SK-N-SH treated with all-trans-retinoic acid at 6 μM for 48 hours (cell line): ENCODE measurements around the gene RNF207.

Experiments
- ARNTL ChIP-seq: fragments of 450-650 bp; formaldehyde crosslinking; IDR thresholded peaks from 2 replicates; pipeline ENCODE4 v1.5.0; 2020; ENCODE audit warnings: low read depth, mild to moderate bottlenecking, moderate library complexity, borderline replicate concordance
- CSDC2 ChIP-seq: fragments of 250-450 bp; sonication (Bioruptor Pico); IDR thresholded peaks from 2 replicates; pipeline ENCODE4 v1.5.0; 2020; ENCODE audit warnings: mild to moderate bottlenecking, moderate library complexity
- PPARA ChIP-seq: fragments of 250-450 bp; sonication (Bioruptor Pico); IDR thresholded peaks from 2 replicates; pipeline ENCODE4 v1.5.0; 2020; ENCODE audit warnings: mild to moderate bottlenecking, borderline replicate concordance
- RARB ChIP-seq: fragments of 250-450 bp; sonication (Bioruptor Pico); IDR thresholded peaks from 2 replicates; pipeline ENCODE4 v1.8.0; 2021; ENCODE audit warnings: mild to moderate bottlenecking, moderate library complexity
- SNAI2 ChIP-seq: fragments of 250-450 bp; sonication (Bioruptor Pico); IDR thresholded peaks from 2 replicates; pipeline ENCODE4 v1.5.0; 2020; ENCODE audit warnings: mild to moderate bottlenecking, moderate library complexity
- TOX ChIP-seq: fragments of 250-450 bp; sonication (Bioruptor Pico); IDR thresholded peaks from 2 replicates; pipeline ENCODE4 v1.8.0; 2021; ENCODE audit warnings: mild to moderate bottlenecking, moderate library complexity, borderline replicate concordance
- ZC3H10 ChIP-seq: fragments of 250-450 bp; sonication (Bioruptor Pico); IDR thresholded peaks from 2 replicates; pipeline ENCODE4 v1.5.1; 2021; ENCODE audit warnings: mild to moderate bottlenecking, moderate library complexity
- ZFP3 ChIP-seq: fragments of 250-450 bp; sonication (Bioruptor Pico); IDR thresholded peaks from 2 replicates; pipeline ENCODE4 v1.5.0; 2020; ENCODE audit warnings: mild to moderate bottlenecking, moderate library complexity
- ZFP30 ChIP-seq: fragments of 450-650 bp; formaldehyde crosslinking; IDR thresholded peaks from 2 replicates; pipeline ENCODE4 v1.5.0; 2022; ENCODE audit warnings: mild to moderate bottlenecking, moderate library complexity
- ZNF8 ChIP-seq: fragments of 450-650 bp; formaldehyde crosslinking; IDR thresholded peaks from 2 replicates; pipeline ENCODE4 v1.5.0; 2020; ENCODE audit warnings: mild to moderate bottlenecking, moderate library complexity
- TF ChIP-seq, protein P1 (sequence below): fragments of 250-450 bp; sonication (Bioruptor Pico); IDR thresholded peaks from 2 replicates; pipeline ENCODE4 v1.8.0; 2020; ENCODE audit warnings: mild to moderate bottlenecking, moderate library complexity, borderline replicate concordance
- TF ChIP-seq, protein P2 (sequence below): fragments of 250-450 bp; sonication (Bioruptor Pico); IDR thresholded peaks from 2 replicates; pipeline ENCODE4 v1.8.0; 2021; ENCODE audit warnings: low read depth, mild to moderate bottlenecking, moderate library complexity, borderline replicate concordance
- TF ChIP-seq, protein P3 (sequence below): fragments of 250-450 bp; sonication (Bioruptor Pico); IDR thresholded peaks from 2 replicates; pipeline ENCODE4 v1.5.1; 2021; ENCODE audit warnings: mild to moderate bottlenecking, moderate library complexity

DNA sequence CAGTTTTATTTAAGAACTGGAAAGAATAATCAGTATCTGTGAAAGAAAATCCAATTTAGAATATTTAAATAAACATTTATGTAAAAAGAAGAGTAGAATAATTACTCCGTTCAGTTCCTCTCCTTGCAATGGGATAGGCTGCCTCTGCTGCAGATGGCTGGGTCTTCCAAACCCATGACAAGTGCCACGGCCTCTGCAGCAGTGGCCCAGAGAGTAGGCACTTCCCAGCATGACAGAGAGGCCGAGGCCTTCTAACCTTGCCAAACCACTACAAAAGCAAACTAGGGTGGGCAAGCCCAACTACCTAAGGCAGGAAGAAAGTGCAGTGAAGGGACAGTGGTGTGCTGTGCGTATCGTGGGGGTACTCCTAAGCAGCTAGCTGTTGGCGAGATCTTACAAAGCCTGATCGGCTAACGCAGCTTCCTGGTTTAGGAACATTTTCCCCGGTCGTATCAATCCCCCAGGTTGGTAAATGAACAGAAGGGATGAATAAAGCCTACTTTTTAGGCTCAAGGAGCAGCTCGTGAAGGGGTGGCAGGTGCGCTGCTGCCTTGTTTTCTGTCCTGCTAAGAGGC, 15.4 kb downstream of the RNF207 start:
- TF ChIP-seq, protein P1, sequence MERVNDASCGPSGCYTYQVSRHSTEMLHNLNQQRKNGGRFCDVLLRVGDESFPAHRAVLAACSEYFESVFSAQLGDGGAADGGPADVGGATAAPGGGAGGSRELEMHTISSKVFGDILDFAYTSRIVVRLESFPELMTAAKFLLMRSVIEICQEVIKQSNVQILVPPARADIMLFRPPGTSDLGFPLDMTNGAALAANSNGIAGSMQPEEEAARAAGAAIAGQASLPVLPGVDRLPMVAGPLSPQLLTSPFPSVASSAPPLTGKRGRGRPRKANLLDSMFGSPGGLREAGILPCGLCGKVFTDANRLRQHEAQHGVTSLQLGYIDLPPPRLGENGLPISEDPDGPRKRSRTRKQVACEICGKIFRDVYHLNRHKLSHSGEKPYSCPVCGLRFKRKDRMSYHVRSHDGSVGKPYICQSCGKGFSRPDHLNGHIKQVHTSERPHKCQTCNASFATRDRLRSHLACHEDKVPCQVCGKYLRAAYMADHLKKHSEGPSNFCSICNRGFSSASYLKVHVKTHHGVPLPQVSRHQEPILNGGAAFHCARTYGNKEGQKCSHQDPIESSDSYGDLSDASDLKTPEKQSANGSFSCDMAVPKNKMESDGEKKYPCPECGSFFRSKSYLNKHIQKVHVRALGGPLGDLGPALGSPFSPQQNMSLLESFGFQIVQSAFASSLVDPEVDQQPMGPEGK (CRISPR knock-in tag) = no peak
- TF ChIP-seq PPARA (CRISPR knock-in tag) (no peak), SNAI2 (CRISPR knock-in tag) (no peak), RARB (CRISPR knock-in tag) (no peak), ZFP3 (CRISPR knock-in tag) (no peak), ARNTL (CRISPR knock-in tag) (no peak), CSDC2 (no peak), ZNF8 (CRISPR knock-in tag) (no peak), TOX (CRISPR knock-in tag) (no peak), ZC3H10 (CRISPR knock-in tag) (no peak), ZFP30 (CRISPR knock-in tag) (no peak)
- TF ChIP-seq, protein P2, sequence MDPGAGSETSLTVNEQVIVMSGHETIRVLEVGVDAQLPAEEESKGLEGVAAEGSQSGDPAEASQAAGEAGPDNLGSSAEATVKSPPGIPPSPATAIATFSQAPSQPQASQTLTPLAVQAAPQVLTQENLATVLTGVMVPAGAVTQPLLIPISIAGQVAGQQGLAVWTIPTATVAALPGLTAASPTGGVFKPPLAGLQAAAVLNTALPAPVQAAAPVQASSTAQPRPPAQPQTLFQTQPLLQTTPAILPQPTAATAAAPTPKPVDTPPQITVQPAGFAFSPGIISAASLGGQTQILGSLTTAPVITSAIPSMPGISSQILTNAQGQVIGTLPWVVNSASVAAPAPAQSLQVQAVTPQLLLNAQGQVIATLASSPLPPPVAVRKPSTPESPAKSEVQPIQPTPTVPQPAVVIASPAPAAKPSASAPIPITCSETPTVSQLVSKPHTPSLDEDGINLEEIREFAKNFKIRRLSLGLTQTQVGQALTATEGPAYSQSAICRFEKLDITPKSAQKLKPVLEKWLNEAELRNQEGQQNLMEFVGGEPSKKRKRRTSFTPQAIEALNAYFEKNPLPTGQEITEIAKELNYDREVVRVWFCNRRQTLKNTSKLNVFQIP (CRISPR knock-in tag) = no peak
- TF ChIP-seq, protein P3, sequence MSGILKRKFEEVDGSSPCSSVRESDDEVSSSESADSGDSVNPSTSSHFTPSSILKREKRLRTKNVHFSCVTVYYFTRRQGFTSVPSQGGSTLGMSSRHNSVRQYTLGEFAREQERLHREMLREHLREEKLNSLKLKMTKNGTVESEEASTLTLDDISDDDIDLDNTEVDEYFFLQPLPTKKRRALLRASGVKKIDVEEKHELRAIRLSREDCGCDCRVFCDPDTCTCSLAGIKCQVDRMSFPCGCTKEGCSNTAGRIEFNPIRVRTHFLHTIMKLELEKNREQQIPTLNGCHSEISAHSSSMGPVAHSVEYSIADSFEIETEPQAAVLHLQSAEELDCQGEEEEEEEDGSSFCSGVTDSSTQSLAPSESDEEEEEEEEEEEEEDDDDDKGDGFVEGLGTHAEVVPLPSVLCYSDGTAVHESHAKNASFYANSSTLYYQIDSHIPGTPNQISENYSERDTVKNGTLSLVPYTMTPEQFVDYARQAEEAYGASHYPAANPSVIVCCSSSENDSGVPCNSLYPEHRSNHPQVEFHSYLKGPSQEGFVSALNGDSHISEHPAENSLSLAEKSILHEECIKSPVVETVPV (CRISPR knock-in tag) = no peak
